ENCODE measurements around the gene KCTD10.

KCTD10 gene

DNA sequence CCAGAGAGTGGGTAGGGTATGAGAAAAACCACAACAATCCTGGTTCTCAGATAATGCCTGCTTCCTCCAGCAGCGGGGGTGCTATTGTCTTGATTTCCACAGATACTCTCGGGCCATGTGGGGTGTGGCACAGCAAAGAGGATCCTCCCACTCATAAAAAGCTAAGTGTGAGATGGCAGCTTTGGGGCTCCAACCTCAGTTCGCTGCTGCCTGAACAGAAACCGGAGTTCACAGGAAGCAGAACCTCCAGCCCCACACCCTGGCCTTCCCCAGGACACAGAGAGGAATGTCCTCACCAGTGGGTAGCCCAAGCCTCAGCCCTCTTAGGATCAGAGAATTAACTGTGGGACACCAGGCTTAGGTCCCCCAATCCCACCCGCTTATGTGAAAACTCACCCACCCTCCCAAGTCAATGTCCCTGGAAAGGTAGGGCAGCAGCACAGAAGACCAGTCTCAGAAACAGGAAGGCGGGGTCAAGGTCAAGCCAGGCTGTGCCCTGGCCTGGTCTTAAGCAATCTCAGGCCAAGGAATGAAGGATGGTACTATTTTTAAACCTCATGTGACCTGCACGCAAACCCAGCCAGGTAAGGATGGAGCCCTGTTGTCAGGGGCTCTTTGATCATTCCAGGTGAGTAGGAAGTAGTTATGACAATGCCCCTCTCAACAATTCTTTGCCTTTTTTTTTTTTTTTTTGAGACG is 9.0 kb downstream of the KCTD10 start:
- no peak for DNase-seq

DNA sequence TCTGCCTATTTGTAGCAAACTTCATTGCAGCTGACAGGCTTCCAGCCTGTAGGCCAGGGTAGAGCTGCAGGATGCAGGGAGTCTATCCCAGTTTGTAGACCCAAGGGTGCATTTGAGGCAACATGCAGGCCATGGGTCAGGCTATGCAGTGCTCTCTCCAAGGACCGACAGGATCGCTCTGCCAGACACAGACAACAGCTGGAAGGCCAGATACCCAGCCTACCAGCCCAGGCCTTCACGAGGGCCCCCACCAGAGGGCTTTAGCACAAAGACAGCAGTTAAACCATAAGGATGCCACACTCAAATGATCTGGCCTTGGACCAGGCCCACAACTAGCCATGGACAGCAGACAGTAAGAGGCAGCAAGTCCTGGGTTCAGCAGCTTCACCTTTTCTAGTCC is 10.3 kb downstream of the KCTD10 start:
- no peak for DNase-seq

DNA sequence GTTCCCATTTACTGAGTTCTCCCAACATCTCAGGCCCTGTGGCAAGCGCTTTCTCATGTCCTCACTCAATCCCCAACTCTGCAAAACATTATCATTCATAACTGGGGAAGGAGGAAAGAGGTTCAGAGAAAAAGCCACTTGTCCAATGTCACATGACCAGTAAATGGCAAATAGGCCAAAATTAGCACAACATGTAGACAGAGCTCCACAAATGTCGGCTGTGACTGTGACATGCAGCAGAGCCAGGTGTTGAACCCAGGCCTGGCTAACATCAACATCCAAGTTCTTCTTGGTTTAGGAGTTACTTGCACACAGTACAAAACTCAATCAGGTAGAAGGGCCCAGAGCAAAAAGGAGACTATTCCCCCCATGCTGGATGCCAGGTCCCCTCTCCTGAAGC is 10.8 kb downstream of the KCTD10 start:
- DNase-seq: no peak

DNA sequence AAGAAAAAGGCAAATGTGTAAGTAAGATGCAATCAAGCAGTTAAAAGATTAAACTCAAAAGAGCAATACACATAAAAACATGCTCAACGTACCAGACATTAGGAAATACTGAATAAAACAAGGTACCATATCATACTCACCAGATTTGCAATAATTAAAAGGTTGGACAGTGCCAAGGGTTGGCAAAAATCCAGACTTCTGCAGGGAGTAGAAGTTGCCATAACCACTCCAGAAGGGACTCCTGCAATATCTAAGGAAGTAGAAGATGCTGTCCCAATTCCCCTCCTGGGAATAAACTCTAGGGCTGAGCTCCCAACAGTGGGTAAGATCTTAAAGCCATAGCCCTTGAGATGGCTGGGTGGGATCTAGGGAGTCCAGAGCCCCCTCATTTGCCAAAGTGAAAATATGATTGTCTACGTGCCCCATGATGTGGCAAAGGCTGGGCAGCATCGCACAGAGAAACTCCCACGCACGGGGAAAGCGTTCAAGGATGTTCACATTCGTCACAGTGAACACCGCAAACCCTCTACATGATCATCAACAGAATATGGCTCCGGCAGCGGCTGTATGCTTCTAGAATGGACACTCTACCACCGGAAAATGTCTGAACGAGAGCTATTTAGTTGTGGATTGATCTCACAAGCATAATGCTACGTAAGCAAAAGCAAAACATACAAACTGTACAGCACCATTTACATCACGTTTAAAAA is 12.3 kb downstream of the KCTD10 start:
- no peak for DNase-seq

DNA sequence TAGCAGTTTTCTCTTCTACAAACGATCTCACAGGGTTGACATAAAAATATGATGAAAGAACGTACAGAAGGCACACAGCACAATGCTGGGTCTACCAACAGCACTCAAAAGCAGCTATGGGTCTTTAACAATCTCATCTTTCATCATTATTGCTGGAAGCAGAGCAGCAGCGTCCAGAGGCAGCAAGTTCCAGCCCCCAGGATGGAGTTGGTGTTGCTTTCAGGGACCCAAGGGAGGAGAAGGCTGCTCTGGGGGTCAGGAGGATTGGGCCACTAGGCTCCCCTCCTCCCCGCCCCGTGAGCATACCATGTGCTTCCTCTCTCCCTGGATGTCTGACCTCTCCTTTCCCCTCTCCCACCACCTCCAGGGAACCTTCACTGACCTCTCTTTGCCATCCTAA is 13.3 kb downstream of the KCTD10 start:
- DNase-seq: no peak

DNA sequence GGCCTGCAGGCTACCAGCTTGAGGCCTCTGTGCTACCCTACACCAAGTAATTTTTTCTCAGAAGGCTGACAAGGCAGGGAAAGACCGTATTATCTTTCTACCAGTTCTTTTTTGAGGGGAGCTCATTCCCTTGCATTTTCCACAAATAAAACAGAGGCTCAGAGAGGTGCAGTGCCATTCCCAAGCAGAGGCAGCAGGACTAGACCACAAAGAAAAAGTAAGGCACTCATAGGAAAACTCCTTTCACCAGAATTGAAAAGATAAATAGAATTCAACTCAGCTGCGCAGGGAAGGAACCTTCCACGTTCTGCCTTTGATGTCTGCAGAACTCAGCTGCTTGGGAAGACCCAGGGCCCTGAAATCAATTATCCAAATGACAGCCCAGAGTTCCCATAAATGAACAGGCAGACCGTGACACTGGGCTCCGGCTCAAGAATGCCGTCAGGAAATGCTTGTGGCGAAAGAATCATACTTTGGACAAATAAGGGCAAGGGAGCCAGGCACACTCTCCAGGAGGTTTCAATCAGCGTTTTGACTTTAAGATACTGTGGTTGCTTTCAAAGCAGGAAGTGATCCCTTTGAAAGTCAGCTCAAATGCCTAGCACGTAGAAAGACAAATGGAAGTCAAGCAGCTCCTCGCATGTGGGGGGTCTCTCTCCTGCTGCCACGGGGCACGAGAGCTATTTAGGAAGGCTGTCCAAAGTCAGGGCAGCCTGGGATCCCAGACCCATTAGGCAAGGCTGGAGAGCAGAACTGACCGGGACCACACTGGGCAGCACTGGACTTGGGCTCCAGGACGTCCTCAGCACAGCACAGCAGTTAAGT is 14.0 kb downstream of the KCTD10 start:
- no peak for DNase-seq

DNA sequence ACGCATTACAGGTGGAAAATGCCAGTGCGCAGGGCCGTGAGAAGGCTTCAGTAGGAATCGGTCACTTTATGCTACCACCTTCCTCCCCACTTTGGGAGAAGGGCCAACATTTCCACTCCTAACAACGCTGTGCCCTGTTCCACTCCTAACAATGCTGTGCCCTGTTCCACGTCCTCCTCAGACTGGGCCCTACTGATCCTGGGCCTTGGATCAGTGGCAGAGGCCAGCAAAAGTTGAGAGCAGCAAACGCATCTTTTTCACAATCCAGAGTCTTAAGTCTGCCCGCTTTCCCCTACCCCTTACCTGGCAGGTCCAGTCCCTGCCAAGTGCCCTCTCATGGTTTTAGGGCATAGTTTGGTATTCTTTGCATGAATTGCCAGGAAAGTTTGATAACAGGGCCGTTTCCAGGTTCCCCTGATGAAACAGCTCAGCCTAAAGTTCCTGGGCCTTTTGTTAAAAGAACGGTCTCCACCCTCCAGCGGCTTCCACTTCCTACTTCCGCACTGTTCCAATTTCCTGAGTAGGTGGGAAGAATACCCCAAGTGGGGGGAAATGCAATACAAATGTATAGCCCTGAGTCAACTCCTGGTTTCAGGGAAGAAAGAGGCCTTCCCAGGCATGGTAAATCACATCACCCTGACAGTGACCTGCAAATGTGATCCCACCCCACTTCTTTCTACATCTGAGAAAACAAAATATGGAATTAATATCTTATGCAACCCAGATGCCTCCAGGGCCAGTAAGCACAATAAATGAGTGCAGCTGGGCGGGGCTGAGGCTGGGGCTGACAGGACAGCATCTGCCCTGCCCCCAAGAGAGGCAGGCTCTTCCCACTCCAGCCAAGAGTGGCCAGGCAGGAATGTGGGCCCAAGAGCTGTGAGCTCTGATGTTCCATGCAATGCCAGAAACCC is 15.0 kb downstream of the KCTD10 start:
- DNase-seq: no peak

DNA sequence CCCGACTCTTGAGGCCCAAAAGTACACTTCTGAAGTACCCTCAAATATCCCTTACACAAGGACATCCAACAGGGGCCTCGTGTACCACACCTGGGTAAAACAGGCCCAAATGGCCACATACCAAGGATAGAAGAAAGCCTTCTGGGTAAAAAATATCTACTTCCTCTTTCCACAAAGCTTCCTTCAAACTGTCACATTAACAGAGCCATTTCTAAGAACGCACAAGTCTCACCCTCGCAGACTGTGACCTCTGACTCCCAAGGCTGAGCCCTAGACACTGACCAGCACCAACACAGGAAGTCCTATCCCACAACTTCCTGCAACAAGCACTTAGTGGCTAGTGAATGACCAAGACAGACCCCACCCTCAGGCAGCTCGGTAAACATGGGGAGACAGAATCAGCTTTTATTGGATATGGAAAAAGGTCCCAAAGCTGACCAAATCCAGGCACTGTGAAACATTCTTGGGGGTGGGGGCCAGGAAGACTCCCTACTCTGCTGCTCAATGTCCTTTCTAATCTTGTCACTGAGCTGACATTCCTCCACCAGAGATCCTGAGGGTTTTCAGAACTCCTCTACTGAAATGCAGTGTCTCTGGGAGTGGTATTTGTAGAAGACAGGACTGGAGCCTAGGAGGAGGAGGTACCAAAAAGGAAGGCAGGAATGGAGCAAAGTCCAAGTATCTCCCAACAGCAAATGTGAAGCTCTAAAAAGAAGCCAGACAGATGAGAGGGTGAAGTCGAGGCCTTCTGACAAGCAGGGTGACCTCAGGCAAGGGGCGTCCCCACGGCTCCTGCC is 15.9 kb downstream of the KCTD10 start:
- no peak for DNase-seq

DNA sequence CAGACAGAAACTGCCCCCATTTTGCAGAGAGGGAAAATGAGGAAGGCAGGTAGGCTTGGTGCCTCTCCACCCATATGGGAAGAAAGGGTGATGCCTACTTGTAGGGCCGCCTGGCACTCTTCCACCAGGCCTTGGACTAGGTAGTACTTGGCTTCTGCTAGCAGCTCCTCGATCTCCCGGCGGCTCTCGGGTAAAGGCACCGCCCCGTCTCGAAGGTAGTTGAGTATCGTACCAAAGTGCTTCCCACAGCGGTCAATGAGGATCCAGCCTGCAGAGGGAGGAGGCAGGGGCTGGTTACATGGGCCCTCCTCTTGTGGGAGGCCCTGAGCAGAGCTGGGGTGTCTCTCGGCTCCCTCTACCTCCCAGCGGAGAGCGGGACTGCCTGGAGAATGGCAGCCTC is 16.6 kb downstream of the KCTD10 start:
- DNase-seq: no peak

DNA sequence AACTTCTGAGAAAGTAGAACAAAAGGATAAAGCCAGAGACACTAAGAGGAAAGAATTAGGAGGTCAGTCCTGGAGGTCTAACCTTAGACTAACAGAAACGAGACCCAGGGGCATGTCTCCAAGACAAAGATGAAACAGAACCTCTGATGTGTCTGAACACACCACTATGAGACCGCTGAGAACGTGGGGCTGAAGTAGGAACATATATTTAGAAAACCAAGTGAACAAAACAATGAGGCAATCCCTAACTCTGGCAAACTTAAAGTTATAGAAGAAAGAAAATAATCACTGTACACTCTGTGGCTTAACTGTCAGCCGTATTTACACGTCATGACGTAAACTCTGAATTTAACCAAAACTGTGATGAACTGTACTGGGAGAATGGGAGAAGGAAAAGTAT is 17.9 kb downstream of the KCTD10 start:
- DNase-seq: no peak

DNA sequence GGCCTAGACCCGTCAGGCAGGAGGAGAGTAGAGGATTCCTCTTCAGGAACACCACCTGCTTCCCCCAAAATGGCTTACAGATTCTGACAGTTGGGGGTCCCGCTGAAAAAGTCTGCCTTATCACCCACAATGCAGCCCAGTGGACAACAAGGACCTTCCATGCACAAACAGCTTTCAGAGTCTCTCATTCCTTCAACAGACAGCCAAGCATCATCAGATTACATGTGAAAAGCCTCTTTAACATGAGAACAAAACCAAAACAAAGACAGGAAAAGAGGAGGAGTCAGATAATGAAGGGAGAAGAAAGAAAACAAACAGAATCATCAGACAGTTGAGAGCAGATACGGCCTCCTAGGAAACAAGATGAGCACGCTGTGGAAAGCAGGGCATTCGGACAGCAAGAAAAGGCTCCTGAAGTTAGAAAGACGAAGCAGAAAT is 18.3 kb downstream of the KCTD10 start:
- DNase-seq: no peak

DNA sequence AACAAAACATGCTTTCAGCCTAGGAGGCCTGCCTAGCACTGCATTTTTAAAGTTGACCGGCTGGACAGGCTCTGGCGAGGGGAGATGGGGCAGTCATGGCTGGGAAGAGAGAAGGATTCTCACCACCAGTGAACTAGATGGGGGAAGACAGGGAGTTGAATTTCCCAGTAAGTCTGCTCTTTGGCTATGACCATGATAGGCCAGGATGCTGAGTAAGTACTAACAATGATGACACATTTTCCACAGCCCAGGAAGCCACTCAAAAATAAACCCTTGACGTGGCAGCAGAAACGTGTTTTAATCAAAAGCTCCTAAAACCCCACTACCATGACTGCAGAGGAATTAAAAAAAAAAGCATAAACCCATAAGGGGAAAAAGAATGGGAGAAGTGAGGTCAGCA is 19.0 kb downstream of the KCTD10 start:
- no peak for DNase-seq

DNA sequence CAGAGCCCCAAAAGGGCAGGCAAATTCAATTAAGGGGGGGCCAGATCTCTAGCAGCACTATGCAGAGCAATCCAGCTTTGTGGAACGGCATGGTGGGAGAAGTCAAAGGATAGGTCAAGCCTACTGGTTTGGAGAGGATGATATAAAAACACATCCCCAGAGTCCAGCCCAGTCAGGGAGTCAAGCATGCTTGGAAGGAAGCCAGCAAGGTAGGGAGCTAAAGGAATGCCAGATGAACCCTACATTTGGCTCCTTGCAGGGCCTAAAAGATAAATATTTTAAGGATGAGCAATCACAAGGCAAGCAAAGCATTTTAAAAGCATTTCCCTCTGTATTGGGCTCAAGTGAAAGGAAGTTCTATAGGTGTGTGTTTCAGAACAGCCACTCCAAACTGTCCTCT is 21.4 kb downstream of the KCTD10 start:
- no peak for DNase-seq

DNA sequence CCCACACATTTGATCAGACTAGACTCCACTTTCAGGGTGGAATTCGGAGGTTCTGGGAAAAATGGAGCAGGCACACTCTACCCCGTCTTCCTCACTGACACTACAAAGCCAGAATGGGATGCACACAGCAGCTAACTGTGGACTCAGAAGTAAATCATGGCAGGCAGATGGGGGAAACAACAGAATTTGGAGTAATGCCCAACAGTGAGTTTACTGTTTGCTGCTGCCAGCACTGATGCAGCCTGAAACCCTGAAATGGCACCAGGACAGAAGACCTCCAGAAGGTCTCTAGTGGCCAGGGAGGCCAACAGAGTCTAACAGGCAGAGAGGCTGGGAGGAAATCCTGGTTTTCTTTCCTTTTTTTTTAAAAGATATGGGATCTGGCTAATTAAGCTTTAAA is 24.6 kb downstream of the KCTD10 start:
- no peak for DNase-seq

DNA sequence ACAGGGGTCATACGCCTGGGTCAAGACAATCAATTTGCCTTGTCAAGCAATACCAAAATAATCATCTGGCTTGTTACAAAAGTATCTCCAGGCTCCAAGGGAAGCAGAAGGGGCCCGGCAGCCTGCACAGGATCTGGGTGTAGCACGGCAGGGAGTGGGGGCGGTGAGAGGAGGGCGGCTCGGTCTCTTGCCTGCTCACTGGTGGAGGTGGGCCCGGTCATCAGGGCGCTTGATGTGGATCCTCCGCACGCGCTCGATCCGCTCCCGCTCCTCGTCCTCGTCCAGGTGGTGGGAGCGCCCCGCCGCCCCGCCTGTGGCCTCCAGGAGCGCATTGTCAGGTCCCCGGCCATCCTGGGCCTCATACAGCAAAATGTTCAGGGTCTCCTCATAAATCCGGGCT is 25.7 kb downstream of the KCTD10 start:
- no peak for DNase-seq

DNA sequence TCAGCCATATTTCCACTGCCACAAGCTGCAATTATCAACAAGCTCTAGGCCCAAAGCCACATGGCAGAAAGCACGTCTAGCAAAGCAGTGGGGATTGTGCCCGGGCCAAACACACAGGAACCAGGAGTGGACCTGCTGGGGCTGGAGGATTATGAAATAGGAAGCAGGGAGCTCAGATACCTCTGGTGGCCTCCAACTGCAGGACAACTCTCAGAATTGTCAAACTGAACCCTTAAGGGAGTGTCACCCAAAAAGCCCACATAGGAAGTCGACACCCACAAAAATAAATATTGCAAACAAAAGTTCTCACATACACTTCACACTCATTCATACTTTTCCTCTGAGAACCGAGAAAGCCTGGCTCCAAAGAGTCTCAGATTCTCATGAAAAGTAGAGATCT is 26.1 kb downstream of the KCTD10 start:
- no peak for DNase-seq

DNA sequence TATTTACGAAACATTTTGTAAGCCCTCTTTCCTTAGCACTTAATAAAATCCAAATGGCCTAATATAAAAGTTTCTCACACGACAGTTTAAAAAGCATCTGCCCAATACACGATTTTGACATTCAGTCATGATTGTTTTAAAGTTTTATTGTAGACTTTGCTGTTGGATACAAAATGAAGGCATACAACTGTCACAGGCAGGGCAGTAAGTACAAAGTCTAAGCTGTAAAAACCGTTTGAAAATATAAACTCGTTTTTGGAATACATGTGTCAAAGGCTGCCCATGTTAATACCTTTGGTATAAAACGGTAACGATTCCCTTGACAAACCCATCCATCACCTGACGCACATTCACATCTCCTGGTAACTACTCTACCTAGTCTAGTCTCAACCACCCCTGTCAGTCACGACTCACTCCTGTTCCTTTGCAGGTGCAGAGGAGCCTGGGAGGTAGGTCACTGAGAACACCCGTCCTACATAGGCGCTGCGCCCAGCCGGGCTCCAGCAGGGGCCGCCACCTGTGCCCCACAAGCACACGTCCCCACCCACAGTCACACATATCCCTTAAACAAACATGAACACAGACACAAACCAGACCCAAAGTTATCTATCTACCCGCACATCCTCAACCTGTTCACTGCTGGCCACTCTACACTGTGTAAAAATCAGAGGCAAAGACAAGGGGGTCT is 27.1 kb downstream of the KCTD10 start:
- DNase-seq: no peak

DNA sequence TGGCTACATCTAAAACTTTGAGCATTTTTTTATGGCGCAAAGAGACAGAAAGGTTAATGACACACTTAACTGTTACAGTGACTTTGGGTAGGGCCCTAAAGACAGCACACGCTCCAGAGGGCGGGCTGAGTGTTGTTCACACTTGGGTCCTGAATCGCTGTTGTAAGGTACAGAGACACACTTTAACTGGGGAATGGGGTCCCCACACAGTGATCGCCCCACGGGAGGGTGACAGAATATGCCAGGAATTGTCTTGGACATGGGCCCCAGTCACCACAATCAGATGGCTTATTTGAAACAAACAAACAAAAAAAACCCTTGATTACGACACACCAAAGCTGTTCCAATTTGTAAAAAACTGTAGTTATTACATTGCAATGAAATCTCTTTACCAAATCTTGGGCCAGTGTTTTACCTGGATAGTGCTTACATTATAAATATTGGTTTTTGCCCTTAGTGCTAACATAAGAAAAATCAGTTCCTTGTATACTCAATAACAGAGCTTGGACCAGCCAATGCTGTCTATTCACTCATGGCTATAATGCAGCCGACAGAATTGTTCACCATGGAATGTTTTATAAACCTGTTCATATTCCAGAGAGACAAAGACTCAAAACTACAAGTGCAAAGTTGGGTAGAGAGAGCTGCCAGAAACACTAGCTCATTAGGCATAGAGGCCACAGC is 28.3 kb downstream of the KCTD10 start:
- DNase-seq: no peak

DNA sequence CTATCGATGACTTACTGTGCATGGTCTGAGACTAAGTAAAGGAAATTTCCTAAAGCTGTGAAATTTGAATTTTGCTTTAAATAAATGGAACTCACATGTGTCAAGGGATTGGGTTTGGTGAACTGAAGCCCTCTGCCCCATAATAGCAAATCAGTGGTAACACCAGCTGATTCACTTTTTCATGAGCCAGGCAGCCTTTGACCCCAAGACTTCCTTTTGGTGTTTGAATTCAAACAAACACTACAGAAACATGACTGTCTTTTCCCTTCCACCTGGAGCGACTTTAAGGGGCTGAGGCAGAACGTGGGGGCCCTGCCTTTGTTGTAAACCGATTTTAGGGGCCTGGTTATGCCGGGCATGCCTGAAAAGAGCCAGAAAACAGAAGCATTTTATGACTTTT is 28.8 kb downstream of the KCTD10 start:
- no peak for DNase-seq

DNA sequence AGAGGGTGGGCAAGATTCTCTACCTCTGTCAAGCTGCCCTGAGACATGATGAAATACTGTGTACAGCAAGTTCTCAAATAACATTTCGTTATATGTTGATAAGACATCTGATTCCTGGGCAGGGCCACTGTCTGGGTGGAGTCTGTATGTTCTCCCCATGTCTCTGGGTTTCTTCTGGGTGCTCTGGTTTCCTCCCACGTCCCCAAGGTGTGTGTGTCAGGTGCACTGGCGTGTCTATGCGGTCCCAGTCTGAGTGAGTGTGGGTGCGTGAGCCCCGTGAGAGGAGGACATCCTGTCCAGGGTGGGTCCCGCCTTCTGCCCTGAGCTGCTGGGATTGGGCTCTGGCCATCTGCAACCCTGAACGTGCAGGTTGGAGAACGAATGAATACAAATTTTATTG is 29.6 kb downstream of the KCTD10 start:
- no peak for DNase-seq

DNA sequence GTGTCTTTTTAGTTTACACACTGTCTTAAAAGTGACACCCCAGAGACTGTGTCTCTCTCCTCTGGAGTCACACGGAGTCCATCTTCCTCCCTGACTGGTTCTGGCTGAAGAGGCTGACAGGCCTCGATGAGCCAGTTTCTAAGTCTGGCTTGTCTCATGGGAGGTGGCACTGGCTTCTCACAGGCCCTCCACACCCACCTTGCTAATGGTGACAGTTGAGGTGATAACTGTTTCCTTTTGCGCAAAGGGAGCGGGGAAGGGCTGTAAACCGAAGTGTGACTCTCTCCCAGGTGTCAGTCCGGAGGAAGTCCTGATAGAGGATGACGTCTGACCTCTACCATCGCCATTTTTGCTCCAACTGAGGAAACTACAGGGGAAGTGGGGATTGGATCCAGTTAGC is 30.2 kb downstream of the KCTD10 start:
- DNase-seq: no peak
